GM23248 (cell line): Measurements from ENCODE around the gene NFX1.

Source experiments
- EZH2 ChIP-seq: fragments of 200-600 bp; sonication (generic); IDR thresholded peaks from 2 replicates; pipeline ENCODE4 v1.6.1; 2018; ENCODE audit warnings: antibody characterized with exemption, mild to moderate bottlenecking; ENCODE audit not compliant: insufficient read depth, poor library complexity, severe bottlenecking
- EZH2phosphoT487 ChIP-seq: fragments of 200-600 bp; sonication (generic); IDR thresholded peaks from 2 replicates; pipeline ENCODE4 v1.6.1; 2018; ENCODE audit warnings: antibody characterized with exemption, moderate library complexity, mild to moderate bottlenecking, low read depth; ENCODE audit not compliant: insufficient read depth

DNA sequence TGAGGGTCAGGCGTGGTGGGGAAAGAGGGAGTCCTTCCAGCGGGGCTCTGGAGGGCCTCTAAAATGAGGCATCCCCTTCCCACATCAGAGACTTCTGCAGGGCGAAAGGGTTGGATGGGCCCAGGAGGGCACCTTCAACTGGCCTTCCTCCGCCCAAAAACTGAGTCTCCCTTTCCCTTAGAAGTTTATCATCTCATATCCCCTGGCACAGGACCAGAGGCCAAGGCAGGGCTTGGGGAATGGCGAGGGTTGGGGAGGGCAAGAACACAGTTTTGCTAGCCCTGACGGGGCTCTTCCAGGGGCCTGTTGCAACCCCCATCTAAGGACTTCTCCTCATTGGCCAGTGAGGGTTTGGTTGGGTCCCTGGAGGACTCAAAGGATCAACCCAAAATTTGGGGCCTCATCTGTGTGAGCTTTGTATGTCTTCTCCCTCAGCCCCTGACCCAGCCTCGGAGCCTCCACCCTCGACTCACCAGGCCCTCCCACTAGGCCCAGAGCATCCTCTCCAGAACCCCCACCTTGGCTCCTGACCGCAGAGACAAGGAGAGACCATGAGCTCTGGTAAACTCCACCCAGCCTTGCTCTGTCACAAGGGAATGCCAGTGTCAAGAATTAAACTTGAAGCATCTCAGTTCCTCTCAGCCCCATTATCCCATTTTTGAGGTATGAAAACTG, 87.9 kb downstream of the NFX1 start:
- TF ChIP-seq EZH2 = no peak
- TF ChIP-seq EZH2phosphoT487 = no peak
